ENCODE results near the gene SH3GL3. TPM values are rescaled to one million over a fixed set of nuclear protein-coding genes. Genes with fewer than 3 reads are reported as not detected.

The SH3GL3 gene
- total and polyA plus RNA-seq, 4 donors, result 0.31 to 8.4 (median 2.3) TPM

- TF ChIP-seq CTCF (IDR thresholded peaks at IDR 0.05; ENCODE audit: control extremely low read depth, extremely low read depth), result no peak
- 86 to 100% methylated on average over 1 of the region's 1 CpG for WGBS, 2 donors
- no peaks in the 10 kb centered on the region for H3K4me1 ChIP-seq (ENCODE audit: control insufficient read depth in 5 of 5, insufficient read depth in 5 of 5, low read length in 5 of 5)
- no peak overlapping the region for H3K9ac ChIP-seq (ENCODE audit: insufficient read depth in 1 of 2, low read length in 2 of 2)
- H3K36me3 ChIP-seq (ENCODE audit: control insufficient read depth in 4 of 4, insufficient read depth in 4 of 4, low read length in 4 of 4), result no peaks in the 10 kb centered on the region
- no peak overlapping the region for H3K27ac ChIP-seq (ENCODE audit: low read depth in 1 of 2, low read length in 1 of 2)
- peaks cover 0 to 6% (median 3%) of the 10 kb centered on the region in 4 donors for H3K9me3 ChIP-seq (ENCODE audit: control insufficient read depth in 4 of 4, insufficient read depth in 3 of 4, low read length in 3 of 4)
- H3K4me3 ChIP-seq, result no peak overlapping the region
- ATAC-seq (ENCODE audit: insufficient read depth, low FRiP score), result no peak
- no peaks in the 10 kb centered on the region for H3K27me3 ChIP-seq (ENCODE audit: control insufficient read depth in 3 of 3, insufficient read depth in 3 of 3, low read length in 2 of 3)
- DNase-seq, result no peak
These were observed 36.5 kb downstream of the SH3GL3 start for GRCh38 chr15:83483612-83484011.

- DNase-seq, result no peak
- H3K9me3 ChIP-seq (ENCODE audit: control insufficient read depth in 4 of 4, insufficient read depth in 3 of 4, low read length in 3 of 4), result peaks cover 0 to 6% (median 3%) of the 10 kb centered on the region in 4 donors
- H3K4me3 ChIP-seq, result no peak overlapping the region
- TF ChIP-seq CTCF (IDR thresholded peaks at IDR 0.05; ENCODE audit: control extremely low read depth, extremely low read depth), result no peak
- H3K27me3 ChIP-seq (ENCODE audit: control insufficient read depth in 3 of 3, insufficient read depth in 3 of 3, low read length in 2 of 3), result no peaks in the 10 kb centered on the region
- H3K27ac ChIP-seq (ENCODE audit: low read depth in 1 of 2, low read length in 1 of 2), result no peak overlapping the region
- no peaks in the 10 kb centered on the region for H3K36me3 ChIP-seq (ENCODE audit: control insufficient read depth in 4 of 4, insufficient read depth in 4 of 4, low read length in 4 of 4)
- H3K9ac ChIP-seq (ENCODE audit: insufficient read depth in 1 of 2, low read length in 2 of 2), result no peak overlapping the region
- WGBS, 2 donors, result 90 to 92% methylated on average over 2 of the region's 2 CpGs
- ATAC-seq (ENCODE audit: insufficient read depth, low FRiP score), result no peak
- H3K4me1 ChIP-seq (ENCODE audit: control insufficient read depth in 5 of 5, insufficient read depth in 5 of 5, low read length in 5 of 5), result no peaks in the 10 kb centered on the region
These were observed 37.5 kb downstream of the SH3GL3 start for GRCh38 chr15:83484636-83485035.

DNA sequence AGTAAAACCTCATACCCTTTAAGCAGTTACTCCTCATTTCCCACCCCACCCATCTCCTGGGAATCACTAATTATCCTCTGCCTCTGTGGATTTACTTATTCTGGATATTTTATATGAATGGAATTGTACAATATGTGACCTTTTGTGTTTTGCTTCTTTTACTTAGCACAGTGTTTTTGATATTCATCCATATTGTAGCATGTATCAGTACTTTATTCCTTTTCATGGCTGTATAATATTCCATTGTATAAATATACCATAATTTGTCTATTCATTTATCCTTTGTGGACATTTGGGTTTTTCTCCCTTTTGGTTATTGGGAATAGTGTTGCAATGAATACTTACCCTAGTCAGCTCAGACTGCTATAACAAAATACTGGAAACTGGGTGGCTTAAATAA is 39.2 kb downstream of the SH3GL3 start:
- no peaks in the 10 kb centered on the region for H3K36me3 ChIP-seq (ENCODE audit: control insufficient read depth in 4 of 4, insufficient read depth in 4 of 4, low read length in 4 of 4)
- DNase-seq (no peak), ATAC-seq (ENCODE audit: insufficient read depth, low FRiP score) (no peak)
- peaks cover 0 to 6% (median 3%) of the 10 kb centered on the region in 4 donors for H3K9me3 ChIP-seq (ENCODE audit: control insufficient read depth in 4 of 4, insufficient read depth in 3 of 4, low read length in 3 of 4)
- no peak overlapping the region for H3K9ac ChIP-seq (ENCODE audit: insufficient read depth in 1 of 2, low read length in 2 of 2)
- H3K4me1 ChIP-seq (ENCODE audit: control insufficient read depth in 5 of 5, insufficient read depth in 5 of 5, low read length in 5 of 5), result no peaks in the 10 kb centered on the region
- H3K27ac ChIP-seq (ENCODE audit: low read depth in 1 of 2, low read length in 1 of 2), result no peak overlapping the region
- no peak for TF ChIP-seq CTCF (IDR thresholded peaks at IDR 0.05; ENCODE audit: control extremely low read depth, extremely low read depth)
- H3K27me3 ChIP-seq (ENCODE audit: control insufficient read depth in 3 of 3, insufficient read depth in 3 of 3, low read length in 2 of 3), result no peaks in the 10 kb centered on the region
- no peak overlapping the region for H3K4me3 ChIP-seq

- no peak for TF ChIP-seq CTCF (IDR thresholded peaks at IDR 0.05; ENCODE audit: control extremely low read depth, extremely low read depth)
- Histone ChIP-seq H3K9me3 (ENCODE audit: control insufficient read depth in 4 of 4, insufficient read depth in 3 of 4, low read length in 3 of 4) (peaks cover 0 to 6% (median 3%) of the 10 kb centered on the region in 4 donors), H3K4me3 (no peak overlapping the region), H3K4me1 (ENCODE audit: control insufficient read depth in 5 of 5, insufficient read depth in 5 of 5, low read length in 5 of 5) (no peaks in the 10 kb centered on the region), H3K36me3 (ENCODE audit: control insufficient read depth in 4 of 4, insufficient read depth in 4 of 4, low read length in 4 of 4) (no peaks in the 10 kb centered on the region), H3K27me3 (ENCODE audit: control insufficient read depth in 3 of 3, insufficient read depth in 3 of 3, low read length in 2 of 3) (no peaks in the 10 kb centered on the region), H3K9ac (ENCODE audit: insufficient read depth in 1 of 2, low read length in 2 of 2) (no peak overlapping the region), H3K27ac (ENCODE audit: low read depth in 1 of 2, low read length in 1 of 2) (no peak overlapping the region)
- WGBS, 2 donors, result 82 to 89% methylated on average over 3 of the region's 3 CpGs
- ATAC-seq (ENCODE audit: insufficient read depth, low FRiP score), result no peak
- no peak for DNase-seq
These were observed 40.4 kb downstream of the SH3GL3 start for GRCh38 chr15:83487519-83487918.

Measured in lung (tissue), 12 donors.